ENCODE data around the gene ZBTB9.

DNA sequence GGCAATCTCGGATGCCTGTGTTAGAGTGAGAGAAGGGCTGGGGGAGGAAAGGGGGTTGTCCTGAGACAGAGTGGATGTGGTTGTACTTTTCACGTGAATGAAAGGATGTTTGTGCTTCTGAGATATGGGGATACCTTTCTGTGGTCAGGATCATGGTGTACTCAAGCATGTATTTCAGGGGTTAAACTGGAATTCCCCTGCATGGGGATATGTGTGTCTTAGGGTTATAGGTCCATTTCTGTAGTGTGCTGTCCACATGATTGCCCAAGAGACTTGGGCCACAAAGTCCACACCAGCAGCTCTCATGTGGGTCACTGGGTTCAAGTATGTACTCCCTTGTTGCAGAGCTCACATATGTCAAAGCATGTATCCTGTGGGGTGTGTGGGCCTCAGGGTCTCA is 24.0 kb upstream of the ZBTB9 start:
- no peak for TF ChIP-seq CTCF (IDR thresholded peaks at IDR 0.05)
- no peak for TF ChIP-seq POLR2A (IDR thresholded peaks at IDR 0.05)
